ENCODE results near the gene ZNF688. TPM values are rescaled to one million over a fixed set of nuclear protein-coding genes. Genes with fewer than 3 reads are reported as not detected.

Gene ZNF688
- total and polyA plus RNA-seq, 9 of the 15 experiments (the other 6 are each of a cell fraction or from before 2014, with no cell fraction given), result 0.48 to 12.9 (median 4.5) TPM

DNA sequence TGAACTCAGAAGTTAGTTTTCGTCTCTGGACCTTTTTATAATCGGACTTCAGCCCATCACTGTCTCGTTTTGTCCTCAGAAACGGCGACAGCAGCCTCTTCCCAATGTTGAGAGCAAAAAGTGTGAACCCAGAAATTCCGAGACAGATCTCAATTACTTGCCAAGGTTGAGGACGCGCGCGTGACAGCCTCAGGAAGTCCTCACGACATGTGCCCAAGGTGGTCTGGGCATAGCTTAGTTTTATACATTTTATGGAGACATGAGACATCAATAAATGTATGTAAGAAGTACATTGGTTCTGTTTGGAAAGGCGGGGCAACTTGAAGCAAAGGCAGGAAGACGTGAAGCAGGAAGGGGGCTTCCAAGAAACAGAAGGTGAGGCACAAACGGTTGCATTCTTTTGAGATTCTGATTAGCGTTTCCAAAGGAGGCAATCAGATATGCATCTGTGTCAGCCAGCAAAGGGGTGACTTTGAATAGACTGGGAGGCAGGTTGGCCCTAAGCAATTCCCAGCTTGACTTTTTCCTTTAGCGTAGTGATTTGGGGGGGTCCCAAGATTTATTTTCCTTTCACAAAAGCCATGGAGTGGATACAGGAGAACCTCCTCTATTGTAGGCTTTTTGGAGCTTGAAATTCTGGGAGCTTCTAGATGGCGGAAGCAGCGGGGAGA, 36.3 kb downstream of the ZNF688 start (continued):
- TF ChIP-seq, protein P1, sequence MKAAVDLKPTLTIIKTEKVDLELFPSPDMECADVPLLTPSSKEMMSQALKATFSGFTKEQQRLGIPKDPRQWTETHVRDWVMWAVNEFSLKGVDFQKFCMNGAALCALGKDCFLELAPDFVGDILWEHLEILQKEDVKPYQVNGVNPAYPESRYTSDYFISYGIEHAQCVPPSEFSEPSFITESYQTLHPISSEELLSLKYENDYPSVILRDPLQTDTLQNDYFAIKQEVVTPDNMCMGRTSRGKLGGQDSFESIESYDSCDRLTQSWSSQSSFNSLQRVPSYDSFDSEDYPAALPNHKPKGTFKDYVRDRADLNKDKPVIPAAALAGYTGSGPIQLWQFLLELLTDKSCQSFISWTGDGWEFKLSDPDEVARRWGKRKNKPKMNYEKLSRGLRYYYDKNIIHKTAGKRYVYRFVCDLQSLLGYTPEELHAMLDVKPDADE (conservative IDR thresholded peaks at IDR 0.05; ENCODE audit: control insufficient read depth, low read depth, low read length), result no peak
- TF ChIP-seq, protein P2, sequence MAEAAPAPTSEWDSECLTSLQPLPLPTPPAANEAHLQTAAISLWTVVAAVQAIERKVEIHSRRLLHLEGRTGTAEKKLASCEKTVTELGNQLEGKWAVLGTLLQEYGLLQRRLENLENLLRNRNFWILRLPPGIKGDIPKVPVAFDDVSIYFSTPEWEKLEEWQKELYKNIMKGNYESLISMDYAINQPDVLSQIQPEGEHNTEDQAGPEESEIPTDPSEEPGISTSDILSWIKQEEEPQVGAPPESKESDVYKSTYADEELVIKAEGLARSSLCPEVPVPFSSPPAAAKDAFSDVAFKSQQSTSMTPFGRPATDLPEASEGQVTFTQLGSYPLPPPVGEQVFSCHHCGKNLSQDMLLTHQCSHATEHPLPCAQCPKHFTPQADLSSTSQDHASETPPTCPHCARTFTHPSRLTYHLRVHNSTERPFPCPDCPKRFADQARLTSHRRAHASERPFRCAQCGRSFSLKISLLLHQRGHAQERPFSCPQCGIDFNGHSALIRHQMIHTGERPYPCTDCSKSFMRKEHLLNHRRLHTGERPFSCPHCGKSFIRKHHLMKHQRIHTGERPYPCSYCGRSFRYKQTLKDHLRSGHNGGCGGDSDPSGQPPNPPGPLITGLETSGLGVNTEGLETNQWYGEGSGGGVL (CRISPR knock-in tag; IDR thresholded peaks at IDR 0.05), result no peak
- no peak for TF ChIP-seq GTF2F1 (IDR thresholded peaks at IDR 0.05; ENCODE audit: low read depth, low read length)
- TF ChIP-seq, protein P3, sequence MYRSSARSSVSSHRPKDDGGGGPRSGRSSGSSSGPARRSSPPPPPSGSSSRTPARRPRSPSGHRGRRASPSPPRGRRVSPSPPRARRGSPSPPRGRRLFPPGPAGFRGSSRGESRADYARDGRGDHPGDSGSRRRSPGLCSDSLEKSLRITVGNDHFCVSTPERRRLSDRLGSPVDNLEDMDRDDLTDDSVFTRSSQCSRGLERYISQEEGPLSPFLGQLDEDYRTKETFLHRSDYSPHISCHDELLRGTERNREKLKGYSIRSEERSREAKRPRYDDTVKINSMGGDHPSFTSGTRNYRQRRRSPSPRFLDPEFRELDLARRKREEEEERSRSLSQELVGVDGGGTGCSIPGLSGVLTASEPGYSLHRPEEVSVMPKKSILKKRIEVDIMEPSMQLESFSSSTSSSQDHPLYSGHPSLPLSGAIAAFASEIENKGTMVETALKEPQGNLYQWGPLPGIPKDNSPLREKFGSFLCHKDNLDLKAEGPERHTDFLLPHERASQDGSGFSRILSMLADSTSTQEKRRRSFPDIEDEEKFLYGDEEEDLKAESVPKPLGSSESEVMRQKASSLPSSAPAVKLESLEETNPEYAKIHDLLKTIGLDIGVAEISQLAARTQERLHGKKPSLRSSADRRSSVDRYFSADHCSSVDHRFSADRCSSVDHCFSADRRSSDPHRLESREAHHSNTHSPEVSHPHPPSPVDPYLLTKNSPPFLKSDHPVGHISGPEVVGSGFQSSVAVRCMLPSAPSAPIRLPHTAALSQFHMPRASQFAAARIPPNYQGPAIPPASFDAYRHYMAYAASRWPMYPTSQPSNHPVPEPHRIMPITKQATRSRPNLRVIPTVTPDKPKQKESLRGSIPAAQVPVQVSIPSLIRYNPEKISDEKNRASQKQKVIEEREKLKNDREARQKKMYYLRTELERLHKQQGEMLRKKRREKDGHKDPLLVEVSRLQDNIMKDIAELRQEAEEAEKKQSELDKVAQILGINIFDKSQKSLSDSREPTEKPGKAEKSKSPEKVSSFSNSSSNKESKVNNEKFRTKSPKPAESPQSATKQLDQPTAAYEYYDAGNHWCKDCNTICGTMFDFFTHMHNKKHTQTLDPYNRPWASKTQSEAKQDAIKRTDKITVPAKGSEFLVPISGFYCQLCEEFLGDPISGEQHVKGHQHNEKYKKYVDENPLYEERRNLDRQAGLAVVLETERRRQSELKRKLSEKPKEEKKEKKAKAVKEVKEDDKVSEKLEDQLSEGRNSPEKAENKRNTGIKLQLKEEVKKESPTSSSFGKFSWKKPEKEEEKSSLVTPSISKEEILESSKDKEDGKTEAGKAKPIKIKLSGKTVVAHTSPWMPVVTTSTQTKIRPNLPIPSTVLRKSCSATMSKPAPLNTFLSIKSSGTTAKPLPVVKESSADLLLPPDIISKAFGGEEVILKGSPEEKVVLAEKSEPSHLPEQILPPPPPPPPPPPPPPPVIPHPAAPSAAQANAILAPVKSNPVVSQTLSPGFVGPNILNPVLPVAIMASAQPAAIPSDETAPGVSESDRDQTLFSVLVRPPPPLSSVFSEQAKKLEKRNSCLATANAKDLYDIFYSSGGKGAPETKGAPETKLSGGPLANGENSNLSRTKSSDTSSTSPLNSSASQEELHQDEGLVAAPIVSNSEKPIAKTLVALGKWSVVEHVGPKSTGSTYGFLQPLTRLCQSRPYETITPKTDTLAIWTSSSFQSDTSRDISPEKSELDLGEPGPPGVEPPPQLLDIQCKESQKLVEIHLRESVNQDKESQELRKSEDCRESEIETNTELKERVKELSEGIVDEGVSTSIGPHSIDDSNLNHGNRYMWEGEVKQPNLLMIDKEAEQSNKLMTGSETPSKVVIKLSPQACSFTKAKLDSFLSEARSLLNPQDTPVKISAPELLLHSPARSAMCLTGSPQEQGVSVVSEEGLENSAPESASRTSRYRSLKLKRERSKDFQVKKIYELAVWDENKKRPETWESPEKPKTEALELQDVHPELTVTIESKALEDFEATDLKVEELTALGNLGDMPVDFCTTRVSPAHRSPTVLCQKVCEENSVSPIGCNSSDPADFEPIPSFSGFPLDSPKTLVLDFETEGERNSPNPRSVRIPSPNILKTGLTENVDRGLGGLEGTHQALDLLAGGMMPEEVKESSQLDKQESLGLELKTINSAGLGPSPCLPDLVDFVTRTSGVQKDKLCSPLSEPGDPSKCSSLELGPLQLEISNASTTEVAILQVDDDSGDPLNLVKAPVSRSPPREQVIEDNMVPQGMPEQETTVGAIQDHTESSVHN (IDR thresholded peaks at IDR 0.05; ENCODE audit: borderline replicate concordance in 1 of 2, low read depth in 1 of 2), result no peak
- peak; percentile 82; the same call in 1 of the 2 replicates for TF ChIP-seq GTF2E2 (tag; IDR thresholded peaks at IDR 0.05)
- no peak for TF ChIP-seq PTBP1 (IDR thresholded peaks at IDR 0.05; ENCODE audit: low read depth, low read length)
- TF ChIP-seq MAFK (IDR thresholded peaks at IDR 0.05; ENCODE audit: low read length), result no peak
- TF ChIP-seq NFE2L1 (tag; IDR thresholded peaks at IDR 0.05; ENCODE audit: borderline replicate concordance, low read depth), result no peak
- TF ChIP-seq TOE1 (IDR thresholded peaks at IDR 0.05; ENCODE audit: borderline replicate concordance), result no peak
- no peak for TF ChIP-seq TOE1 (CRISPR knock-in tag; IDR thresholded peaks at IDR 0.05; ENCODE audit: borderline replicate concordance, low read depth)
- TF ChIP-seq FOXP1 (CRISPR knock-in tag; IDR thresholded peaks at IDR 0.05), result no peak
- TF ChIP-seq SRSF9 (IDR thresholded peaks at IDR 0.05; ENCODE audit: borderline replicate concordance, low read depth, low read length), result no peak
- TF ChIP-seq, protein P4, sequence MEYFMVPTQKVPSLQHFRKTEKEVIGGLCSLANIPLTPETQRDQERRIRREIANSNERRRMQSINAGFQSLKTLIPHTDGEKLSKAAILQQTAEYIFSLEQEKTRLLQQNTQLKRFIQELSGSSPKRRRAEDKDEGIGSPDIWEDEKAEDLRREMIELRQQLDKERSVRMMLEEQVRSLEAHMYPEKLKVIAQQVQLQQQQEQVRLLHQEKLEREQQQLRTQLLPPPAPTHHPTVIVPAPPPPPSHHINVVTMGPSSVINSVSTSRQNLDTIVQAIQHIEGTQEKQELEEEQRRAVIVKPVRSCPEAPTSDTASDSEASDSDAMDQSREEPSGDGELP (CRISPR knock-in tag; IDR thresholded peaks at IDR 0.05; ENCODE audit: borderline replicate concordance), result no peak
- TF ChIP-seq ZNF253 (CRISPR knock-in tag; conservative IDR thresholded peaks at IDR 0.05), result no peak
- 0 out of 2 replicates have a peak, but pooled peaks have one; percentile 42 for TF ChIP-seq POLR2AphosphoS2 (IDR thresholded peaks at IDR 0.05; ENCODE audit: low read length)
